Testis (tissue), 2 donors: Measurements from ENCODE around the gene OR52H1.

ENCODE experiments used
- CTCF ChIP-seq, 3 experiments: fragments of 450-650 bp in 2 of 3; fragments of 200-600 bp in 1 of 3; sonication (generic) in 1 of 3; IDR thresholded peaks; one replicate each; pipeline ENCODE4 v1.5.1; 2016 to 2019; ENCODE audit warnings: antibody characterized with exemption in 3 of 3, mild to moderate bottlenecking in 2 of 3, moderate library complexity in 1 of 3
- POLR2A ChIP-seq: fragments of 450-650 bp; IDR thresholded peaks from one replicate; pipeline ENCODE4 v1.6.1; 2017; ENCODE audit warnings: antibody characterized with exemption, mild to moderate bottlenecking, moderate library complexity

GRCh38 chr11:5514841-5515240 lies 33.5 kb downstream of the OR52H1 start:
- no peak for TF ChIP-seq CTCF (IDR thresholded peaks at IDR 0.05)
- no peak for TF ChIP-seq POLR2A
